HG02678 (cell line): ENCODE results near the gene TMUB1.

Experiments
- ATAC-seq: cut with Tn5 transposase; IDR thresholded peaks from one replicate; pipeline ENCODE4 v1.9.1; 2021; ENCODE audit warnings: mild to moderate bottlenecking, moderate library complexity; ENCODE audit not compliant: unreplicated experiment

Gene TMUB1

DNA sequence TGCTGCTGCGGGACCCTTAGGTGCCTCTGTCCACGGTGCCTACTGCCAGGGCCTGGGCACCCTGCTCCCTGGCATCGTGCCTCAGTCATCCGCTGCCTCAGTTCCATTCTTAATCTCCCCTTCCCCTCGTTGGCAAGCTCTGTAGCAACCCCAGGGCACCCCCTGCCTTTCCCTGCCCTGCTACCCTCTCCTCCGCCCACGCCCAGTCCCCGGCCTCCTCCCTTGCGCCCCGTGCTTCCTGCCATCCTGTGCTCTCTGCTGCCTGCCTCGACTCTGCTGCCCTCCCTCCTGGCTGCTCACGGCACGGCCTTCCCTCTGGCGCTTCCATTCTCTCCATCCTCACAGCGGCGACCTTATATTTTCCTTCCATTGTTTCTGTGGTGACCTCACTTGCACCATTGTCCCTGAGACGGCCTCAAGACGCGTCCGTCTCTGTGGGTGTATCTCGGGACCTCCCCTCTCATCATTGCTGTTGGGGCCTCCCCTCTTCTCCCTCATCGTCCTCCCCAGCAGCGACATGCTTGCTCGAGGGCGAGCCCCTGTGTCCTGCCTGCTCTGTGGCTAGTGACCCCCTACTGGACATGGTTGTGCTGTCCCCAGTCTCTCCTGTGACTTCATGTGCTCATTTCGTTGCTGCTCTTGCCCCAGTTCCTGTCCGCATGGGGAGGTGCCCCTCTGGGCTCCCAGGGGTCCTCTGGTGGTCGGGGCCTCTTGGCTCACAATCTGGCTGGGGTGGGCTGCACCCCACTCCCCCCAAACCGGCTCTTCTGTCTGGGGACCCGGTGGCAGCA lies 38.3 kb upstream of the TMUB1 start:
- ATAC-seq: no peak

- ATAC-seq: no peak
Measured at GRCh38 chr7:151120896-151121295, 37.6 kb upstream of the TMUB1 start.

DNA sequence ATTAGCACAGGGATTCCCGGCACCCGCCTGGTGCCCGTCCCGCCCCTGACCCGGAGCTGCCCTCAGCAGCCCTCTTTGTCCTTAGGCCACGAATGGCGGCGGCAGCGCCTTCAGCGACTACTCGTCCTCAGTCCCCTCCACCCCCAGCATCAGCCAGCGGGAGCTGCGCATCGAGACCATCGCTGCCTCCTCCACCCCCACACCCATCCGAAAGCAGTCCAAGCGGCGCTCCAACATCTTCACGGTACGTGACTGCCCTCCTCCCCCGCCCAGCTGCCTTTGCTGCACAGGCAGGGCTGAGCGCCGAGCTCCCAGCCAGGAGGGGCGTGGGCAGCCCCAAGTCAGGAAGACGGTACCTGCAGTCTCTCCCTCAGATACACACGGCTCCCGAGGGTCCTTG lies 36.6 kb upstream of the TMUB1 start:
- no peak for ATAC-seq

- ATAC-seq: no peak
Measured at GRCh38 chr7:151119055-151119415, 35.7 kb upstream of the TMUB1 start.

DNA sequence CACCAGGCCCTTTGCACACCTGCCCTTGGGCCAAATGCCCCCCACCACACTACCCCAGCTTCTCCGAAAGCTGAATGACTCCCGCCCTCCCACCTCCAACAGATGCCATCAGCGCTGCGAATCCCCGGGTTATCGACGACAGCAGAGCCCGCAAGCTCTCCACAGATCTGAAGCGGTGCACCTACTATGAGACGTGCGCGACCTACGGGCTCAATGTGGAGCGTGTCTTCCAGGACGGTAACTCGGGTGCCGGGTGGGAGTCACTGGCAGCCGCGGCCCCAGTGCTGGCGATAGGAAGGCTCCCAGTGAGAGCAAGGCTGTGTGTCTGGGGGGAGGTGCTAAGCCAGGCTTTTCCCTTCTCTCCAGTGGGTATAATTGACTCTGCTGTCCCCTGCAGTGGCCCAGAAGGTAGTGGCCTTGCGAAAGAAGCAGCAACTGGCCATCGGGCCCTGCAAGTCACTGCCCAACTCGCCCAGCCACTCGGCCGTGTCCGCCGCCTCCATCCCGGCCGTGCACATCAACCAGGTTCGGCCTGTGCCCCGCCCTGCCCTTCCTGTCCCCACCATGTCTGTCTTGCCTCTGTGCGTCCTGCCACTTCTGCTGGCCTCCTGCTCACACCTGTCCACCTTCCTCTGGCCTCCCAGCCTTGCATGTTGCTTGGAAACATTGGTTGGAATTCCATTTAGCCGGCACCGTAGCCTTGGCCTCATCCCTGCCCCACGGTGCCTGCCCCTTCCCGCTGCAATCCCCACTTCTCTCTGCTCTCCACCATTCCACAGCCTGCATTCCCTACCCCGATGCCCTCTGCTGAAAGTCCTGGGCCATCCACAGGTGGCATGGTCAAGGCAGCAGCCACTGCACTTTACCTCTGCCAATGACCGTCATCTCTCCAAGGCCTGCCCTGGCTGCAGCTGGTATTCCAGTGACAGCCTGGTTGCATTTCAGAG lies 35.1 kb upstream of the TMUB1 start:
- ATAC-seq: no peak

- no peak for ATAC-seq
Measured at GRCh38 chr7:151117565-151117964, 34.3 kb upstream of the TMUB1 start.

- ATAC-seq: no peak
Measured at GRCh38 chr7:151116603-151117440, 33.5 kb upstream of the TMUB1 start.

DNA sequence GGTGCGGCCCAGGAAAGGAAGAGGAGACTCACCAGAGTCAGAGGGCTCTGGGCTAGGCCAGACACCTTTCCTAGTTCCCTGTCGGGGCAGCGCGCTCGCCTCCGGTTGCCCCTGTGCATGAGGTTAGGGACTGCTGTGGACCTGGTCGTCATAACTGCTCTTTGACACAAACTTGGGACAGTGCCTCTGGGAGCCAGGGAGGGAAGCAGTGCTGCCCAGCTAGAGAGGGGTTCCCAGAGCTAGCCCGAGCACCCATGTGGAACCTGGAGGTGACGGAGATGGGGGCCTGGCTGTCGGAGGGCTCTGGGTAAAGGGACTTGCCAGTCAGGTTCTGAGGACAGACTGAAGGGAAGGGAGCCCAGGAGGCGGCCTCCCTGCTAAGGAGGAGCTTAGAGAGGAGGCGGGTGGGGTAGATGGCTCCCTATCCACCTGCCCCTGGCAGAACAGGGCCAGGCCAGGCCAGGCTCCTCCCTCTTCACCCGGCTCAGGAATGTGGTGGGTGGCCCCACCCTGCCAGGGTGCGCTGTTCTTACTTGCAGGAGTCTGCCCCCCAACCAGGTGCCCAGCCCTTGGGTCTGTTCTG lies 32.6 kb upstream of the TMUB1 start:
- no peak for ATAC-seq

DNA sequence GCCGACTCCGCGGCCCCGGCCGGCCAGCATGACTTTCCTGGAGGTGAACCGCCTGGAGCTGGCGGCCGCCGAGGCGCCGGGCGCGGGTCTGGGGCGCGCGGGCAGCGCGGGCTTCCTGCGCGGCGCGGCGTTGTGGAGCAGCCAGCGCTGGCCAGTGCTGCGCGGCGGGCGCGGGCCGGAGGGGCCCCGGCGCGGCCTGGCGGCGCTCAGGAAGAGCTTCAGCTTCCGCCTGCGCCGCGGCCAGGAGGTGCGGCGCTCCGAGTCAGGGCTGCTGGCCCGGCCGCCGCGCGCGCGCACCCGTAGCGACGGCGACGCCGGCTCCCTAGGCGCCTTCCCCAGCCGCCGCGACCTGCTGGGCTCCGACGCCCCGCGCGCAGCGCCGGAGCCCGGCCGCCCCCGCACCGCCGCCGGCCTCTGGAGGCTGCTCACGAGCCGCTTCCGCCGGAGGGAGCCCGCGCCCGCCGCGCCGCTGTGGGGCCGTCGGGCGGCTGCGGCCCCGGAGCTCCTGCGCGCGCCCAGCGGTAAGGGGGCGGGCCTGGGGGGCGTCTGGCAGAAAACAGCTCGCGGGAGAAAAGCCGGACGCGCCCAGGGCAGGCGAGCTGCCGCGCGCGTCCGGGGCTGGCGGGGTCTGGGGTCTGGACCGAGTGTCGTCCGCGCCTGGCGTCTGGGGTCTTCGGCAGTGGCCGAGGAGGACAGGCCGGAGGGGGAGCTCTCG lies 32.0 kb upstream of the TMUB1 start:
- no peak for ATAC-seq

- no peak for ATAC-seq
Measured at GRCh38 chr7:151114151-151115090, 31.1 kb upstream of the TMUB1 start.

DNA sequence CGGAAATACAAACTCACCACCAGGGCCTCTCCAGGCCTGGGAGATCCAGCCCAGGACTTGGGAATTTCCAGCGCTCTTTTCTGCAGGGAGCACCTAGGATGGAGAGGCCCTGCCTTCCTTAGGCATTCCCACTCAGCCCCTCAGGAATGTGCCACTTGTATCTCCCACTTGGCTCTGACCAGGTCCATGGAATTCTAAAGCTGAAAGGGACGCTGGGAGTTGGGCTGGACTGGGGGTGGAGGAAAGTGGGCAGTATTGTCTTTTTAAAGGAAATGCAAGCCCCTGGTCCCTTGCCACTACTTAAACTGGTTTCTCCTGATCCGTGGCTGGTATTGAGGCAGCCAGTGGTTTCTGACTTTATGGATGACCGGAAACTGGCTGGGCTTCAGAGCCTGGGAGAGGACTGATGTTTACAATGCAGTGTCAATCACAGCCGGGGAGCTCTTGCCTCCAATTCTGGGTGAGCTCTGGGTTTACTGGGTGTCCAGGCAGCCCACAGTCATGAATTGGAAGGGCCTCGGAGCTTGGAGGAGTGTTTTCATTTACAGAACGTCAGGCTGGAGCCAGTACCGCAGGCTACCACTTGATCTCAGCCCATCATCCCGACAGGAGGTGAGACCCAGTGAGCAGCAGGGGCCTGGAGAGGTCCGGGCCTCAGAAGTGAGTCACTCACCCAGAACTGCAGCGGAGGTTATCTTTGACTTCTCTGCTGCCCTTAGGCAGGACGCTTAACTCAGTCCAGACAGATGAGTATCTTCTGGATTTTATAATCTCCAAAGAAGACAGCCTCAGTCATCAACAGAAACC lies 30.3 kb upstream of the TMUB1 start:
- ATAC-seq: no peak

DNA sequence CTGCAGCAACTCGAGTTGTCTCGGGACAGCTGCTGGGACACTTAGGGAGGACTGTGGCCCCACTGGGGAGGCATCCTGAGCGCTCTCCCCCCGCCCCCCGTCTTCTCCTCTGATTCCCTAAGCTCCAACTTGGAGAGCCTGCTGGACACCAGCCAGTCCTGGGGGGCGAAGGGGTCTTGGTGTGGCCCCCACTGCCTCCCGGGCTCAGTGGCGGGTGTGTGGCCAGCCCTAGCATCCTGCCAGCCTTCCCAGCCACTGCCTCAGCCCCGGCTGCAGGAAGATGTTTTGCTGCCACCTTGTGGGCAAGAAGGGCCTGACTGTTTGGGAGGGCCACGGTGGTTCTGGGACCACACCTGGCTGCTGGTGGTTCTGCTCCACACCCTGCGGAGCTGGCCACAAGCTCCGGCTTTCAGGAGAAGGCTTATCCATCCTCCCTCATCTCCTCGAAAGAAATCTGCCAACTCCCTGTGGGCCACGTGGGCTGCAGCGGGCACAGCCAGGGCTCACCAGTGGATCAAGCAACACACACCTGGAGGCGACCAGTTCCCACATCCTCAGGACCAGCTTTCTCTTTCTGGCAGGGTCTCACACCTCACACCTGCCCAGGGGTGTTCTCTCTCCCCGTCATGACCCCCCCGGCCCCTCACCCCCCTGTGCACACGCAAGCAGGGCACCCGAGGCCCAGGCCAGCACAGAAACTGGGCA lies 27.8 kb upstream of the TMUB1 start:
- ATAC-seq: peak; percentile 84

- ATAC-seq: no peak
Measured at GRCh38 chr7:151110236-151110940, 27.1 kb upstream of the TMUB1 start.

DNA sequence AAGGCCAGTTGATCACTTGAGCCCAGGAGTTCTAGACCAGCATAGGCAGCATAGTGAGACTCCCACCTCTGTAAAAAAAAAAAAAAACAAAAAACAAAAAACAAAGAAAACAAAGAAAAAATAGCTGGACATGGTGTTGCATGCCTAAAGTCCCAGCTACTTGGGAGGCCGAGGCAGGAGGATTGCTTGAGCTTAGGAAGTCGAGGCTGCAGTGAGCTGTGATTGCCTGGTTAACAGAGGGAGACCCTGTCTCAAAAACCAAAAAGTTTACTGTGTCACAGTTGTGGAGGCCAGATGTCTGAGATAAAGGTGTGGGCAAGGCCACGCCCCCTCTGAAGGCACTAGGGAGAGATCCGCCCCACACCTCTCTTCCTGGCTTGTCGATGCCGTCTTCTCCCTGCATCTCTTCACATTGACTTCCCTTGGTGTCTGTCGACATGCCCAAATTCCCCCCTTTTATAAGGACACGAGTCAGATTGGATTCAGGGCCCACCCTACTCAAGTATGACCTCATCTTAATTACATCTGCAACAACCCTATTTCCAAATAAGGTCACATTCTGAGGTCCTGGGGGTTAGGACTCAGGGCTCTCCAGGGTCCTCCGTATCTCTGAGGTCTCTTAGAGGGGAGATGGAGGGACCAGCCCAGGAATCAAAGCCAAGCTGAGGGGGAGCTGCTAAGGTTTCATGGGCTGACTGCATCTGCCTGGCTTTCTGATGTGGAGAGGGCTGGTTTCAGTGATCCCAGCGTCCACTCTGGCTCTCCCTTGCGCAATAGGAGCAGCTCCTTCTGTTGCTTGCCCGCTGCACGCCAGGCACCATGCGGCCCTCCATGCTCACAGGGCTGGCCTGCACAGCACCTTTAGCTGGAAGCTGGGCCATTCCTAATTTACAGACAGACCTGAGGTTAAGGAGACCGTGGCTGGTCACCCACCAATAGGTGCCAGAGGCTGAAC lies 26.1 kb upstream of the TMUB1 start:
- no peak for ATAC-seq

DNA sequence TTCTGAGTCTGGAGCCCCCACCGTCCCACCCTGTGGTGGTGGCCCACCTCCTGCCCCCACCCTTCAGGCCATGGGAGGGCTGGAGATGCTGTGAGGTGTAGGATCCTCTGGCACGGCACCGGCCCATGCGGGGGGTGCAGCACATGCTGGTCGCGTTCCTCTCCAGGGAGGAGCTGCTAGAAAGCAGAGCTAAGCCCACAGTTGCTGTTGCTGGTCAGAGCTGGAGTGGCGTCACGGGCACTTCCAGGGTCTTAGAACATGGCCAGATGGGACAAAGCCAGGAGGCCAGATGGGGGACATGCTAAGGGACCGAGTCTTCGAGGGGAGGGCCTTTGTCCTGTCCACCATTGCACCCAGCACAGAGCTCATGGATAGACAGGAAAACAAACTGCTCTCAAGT lies 24.6 kb upstream of the TMUB1 start:
- no peak for ATAC-seq
